ENCODE results near the gene CACNA1I. TPM values are rescaled to one million over a fixed set of nuclear protein-coding genes. Genes with fewer than 3 reads are reported as not detected.

CACNA1I gene
- total and polyA plus RNA-seq, 11 donors: 0.01 to 0.07 (median 0.04) TPM; not detected in 6

DNA sequence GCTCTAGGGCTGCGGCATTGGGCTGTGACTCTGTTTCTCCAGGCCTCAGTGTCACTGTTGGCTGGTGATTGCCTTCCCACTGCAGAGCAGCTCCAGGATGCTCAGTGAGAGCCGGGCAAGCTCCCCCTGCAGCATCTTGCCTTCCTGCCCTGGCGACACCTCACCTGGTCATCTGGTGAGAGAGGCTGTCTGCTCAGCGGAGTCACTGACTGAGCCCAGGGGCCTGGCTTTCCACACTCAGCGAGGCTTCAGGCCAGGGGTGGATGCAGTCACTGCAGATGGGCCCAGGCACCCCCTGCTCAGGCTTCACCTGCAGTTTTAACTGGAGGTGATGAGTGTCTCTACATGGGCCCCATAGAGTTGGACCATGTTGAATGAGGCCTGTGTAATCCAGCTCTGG is 136.8 kb downstream of the CACNA1I start:
- H3K36me3 ChIP-seq: no peaks in the 10 kb centered on the region
- no peak for TF ChIP-seq POLR2A (IDR thresholded peaks at IDR 0.05)
- no peak for TF ChIP-seq CTCF (IDR thresholded peaks at IDR 0.05)
- H3K9me3 ChIP-seq: no peaks in the 10 kb centered on the region
- peaks cover 0 to 15% (median 0%) of the 10 kb centered on the region in 12 donors for H3K4me1 ChIP-seq
- ATAC-seq (no peak), DNase-seq (peak in 1 of 5 donors; percentile 23)
- 84 to 91% (median 87%) methylated on average over 2 to 5 of the region's 5 CpGs for WGBS, 4 donors
- H3K27me3 ChIP-seq: peaks cover 0 to 63% (median 6%) of the 10 kb centered on the region in 9 donors
- intact Hi-C loops (cut with DNase I): no loop called here
- no peak overlapping the region for H3K27ac ChIP-seq
- H3K4me3 ChIP-seq: no peak overlapping the region

DNA sequence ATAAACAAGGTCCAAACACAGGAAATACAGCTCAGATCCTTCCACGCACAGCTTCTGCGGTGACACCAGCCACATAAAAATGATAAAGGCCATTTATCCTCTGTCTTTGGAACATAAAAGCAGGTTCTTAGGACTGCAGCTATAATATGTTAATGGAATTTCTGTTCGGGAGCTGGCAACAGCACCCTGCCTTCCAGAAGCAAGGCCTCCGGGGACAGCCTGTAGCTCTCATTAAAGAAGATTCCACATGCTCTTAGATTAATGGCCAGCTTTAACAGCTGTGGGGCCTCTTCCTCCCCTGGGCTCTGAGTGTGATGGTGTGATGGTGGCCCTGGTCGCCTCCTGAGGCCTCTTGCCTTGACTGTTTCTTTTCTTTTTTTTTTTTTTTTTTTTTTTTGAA is 137.3 kb downstream of the CACNA1I start:
- Histone ChIP-seq H3K4me3 (no peak overlapping the region), H3K9me3 (no peaks in the 10 kb centered on the region), H3K4me1 (peaks cover 0 to 15% (median 0%) of the 10 kb centered on the region in 12 donors), H3K36me3 (no peaks in the 10 kb centered on the region), H3K27ac (no peak overlapping the region), H3K27me3 (peaks cover 0 to 67% (median 6%) of the 10 kb centered on the region in 9 donors)
- DNase-seq (no peak), ATAC-seq (no peak)
- WGBS, 4 donors: 57 to 81% (median 67%) methylated on average over 5 of the region's 5 CpGs
- intact Hi-C loops (cut with DNase I): no loop called here
- no peak for TF ChIP-seq CTCF (IDR thresholded peaks at IDR 0.05)
- no peak for TF ChIP-seq POLR2A (IDR thresholded peaks at IDR 0.05)

DNA sequence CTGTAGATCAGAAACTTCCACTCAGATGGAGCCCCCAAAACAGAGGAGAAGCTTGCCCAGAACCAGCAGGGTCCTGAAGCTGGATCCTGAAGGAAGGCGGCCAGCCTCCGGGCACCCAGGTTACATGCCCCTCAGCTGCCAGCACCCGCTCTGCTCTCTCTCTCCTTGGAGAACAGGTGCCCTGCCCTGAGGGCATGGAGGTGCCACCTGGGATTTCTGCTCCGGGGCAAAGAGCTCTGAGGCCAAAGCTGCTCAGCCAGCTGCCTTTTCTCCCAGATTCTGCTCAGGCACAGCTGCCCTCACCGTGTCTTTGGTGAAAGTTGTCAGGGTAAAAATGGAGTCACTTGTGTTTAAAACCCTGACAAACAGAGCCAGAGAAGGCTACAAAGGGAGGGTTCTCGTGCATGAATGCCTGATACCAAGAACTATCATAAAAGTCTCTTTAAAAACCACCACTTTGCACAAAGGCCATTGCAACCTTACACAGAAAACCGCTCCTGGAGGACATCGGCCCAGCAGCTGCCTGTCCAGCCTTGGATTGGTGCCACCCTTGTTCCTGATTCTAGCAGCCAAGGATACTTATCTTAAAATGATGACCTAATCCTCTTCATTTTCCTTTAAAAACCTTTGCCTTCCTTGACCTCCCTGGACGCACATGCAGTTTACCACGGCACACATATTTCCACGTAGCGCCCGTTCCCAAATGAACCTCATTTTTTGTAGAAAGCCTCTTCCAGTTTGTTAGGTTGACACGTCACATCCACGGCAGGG is 140.0 kb downstream of the CACNA1I start:
- no peaks in the 10 kb centered on the region for H3K36me3 ChIP-seq
- peaks cover 0 to 58% (median 6%) of the 10 kb centered on the region in 9 donors for H3K27me3 ChIP-seq
- TF ChIP-seq POLR2A (IDR thresholded peaks at IDR 0.05): no peak
- no peak for TF ChIP-seq CTCF (IDR thresholded peaks at IDR 0.05)
- intact Hi-C loops (cut with DNase I): no loop called here
- no peaks in the 10 kb centered on the region for H3K9me3 ChIP-seq
- no peak overlapping the region for H3K27ac ChIP-seq
- peak in 1 of 4 donors; percentile 34 for ATAC-seq
- 44 to 67% (median 55%) methylated on average over 12 to 15 of the region's 15 CpGs for WGBS, 4 donors
- peaks cover 0 to 9% (median 0%) of the 10 kb centered on the region in 12 donors for H3K4me1 ChIP-seq
- peak in 2 of 5 donors; percentile 41 to 62 for DNase-seq
- no peak overlapping the region for H3K4me3 ChIP-seq

DNA sequence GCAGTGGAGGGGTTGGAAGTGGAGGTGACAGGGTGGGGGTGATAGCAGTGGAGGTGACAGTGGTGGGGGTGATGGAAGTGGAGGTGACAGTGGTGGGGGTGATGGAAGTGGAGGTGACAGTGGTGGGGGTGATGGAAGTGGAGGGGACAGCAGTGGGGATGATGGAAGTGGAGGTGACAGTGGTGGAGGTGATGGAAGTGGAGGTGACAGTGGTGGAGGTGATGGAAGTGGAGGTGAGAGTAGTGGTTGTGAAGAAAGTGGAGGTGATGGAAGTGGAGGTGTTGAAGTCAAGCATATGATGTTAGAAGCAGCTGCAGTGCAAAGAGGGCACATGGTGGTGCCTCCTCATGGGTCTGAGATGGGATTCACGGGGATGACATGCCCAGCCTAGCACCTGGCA is 141.5 kb downstream of the CACNA1I start:
- TF ChIP-seq POLR2A (IDR thresholded peaks at IDR 0.05) (no peak), CTCF (IDR thresholded peaks at IDR 0.05) (no peak)
- Histone ChIP-seq H3K9me3 (no peaks in the 10 kb centered on the region), H3K36me3 (no peaks in the 10 kb centered on the region), H3K27me3 (peaks cover 0 to 45% (median 6%) of the 10 kb centered on the region in 9 donors), H3K27ac (no peak overlapping the region), H3K4me1 (peaks cover 0 to 9% (median 0%) of the 10 kb centered on the region in 12 donors), H3K4me3 (no peak overlapping the region)
- DNase-seq (peak in 1 of 5 donors; percentile 4), ATAC-seq (no peak)
- 80 to 90% (median 89%) methylated on average over 1 of the region's 1 CpG for WGBS, 4 donors
- intact Hi-C loops (cut with DNase I): no loop called here
